IPS DF 19.7 (cell line): ENCODE data around the gene AMZ1.

Experiments
- DNase-seq: peaks from one replicate; pipeline ENCODE4 v3.0.0-alpha.2; 2013; ENCODE audit warnings: low read depth, low spot score

Gene AMZ1

DNA sequence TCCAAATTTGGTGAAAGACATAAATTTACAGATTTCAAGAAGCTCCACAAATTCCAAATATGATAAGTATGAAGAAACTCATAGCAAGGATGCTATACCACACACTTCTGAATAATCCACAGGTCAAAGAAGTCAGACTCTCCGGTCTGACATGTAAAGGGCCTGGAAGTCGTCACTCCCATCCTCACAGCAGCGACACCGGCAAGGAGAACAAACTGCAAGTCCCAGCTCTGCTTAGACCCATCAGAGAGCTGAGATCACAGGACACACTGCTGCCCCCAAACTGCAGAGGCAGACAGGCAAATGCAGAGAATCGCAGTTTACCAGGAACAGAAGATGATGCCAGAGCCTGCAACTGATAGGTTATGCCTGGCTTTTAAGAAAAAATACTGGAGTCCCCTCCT lies 62.0 kb downstream of the AMZ1 start:
- no peak for DNase-seq

DNA sequence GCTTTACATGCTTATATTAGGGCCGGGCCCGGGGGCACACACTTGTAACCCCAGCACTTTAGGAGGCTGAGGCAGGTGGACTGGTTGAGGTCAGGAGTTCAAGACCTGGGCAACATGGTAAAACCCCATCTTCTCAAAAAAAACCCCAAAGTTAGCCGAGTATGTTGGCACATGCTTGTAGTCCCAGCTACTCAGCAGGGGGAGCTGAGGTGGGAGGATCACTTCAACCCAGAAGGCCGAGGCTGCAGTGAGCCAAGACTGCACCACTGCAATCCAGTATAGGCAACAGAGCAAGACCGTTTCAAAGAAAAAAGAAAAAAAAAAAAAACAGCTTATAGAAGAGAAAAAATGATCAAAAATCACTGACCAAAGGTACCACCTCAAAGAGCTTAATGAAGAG lies 63.1 kb downstream of the AMZ1 start:
- no peak for DNase-seq

DNA sequence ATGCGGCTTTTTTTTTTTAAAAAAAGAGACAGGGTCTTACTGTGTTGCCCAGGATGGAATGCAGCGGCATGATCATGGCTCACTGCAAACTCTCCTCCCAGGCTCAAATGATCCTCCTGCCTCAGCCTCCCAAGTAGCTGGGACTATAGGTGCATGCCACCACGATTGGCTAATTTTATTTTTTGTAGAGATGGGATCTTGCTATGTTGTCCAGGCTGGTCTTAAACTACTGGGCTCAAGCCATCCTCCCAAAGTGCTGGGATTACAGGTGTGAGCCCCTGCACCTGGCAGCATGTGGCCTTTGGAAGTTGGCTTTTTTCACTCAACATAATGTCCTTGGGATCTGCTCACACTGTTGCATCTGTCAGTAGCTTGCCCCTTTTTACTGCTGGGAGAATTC lies 65.1 kb downstream of the AMZ1 start:
- DNase-seq: no peak

DNA sequence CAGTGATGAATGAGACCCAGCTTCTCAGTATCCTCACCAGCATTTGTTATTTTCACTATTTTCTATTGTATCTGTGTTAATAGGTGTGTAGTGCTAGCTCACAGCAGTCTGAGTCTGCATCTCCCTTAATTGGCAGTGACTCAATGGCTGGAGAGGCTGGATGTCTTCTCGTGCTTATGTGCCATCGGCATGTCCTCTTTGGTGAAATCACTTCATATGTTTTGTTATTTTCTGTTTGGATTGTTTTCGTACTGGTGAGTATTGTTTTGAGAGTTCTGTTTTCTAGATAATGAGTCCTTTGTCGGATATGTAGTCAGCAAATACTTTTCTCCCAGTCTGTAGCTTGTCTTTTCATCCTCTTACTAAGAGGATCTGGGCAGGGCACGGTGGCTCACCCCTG lies 66.1 kb downstream of the AMZ1 start:
- no peak for DNase-seq

DNA sequence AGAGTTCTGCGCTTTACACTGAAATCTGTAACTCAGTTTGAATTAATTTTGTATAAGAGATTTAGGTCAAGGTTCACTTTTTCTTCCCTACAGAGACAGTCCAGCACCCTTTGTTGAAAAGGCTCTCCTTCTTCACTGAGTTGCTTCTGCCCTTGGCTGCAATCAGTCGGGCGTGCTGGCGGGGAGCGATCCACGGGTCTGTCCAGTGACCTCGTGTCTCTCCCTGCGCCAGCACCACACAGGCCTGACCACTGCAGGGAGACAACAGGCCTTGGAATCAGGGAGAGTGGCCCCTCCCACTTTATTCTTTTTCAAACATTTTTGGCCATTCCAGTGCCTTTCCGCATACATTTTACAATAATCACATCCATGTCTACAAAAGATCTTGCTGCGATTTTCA lies 66.9 kb downstream of the AMZ1 start:
- DNase-seq: no peak

DNA sequence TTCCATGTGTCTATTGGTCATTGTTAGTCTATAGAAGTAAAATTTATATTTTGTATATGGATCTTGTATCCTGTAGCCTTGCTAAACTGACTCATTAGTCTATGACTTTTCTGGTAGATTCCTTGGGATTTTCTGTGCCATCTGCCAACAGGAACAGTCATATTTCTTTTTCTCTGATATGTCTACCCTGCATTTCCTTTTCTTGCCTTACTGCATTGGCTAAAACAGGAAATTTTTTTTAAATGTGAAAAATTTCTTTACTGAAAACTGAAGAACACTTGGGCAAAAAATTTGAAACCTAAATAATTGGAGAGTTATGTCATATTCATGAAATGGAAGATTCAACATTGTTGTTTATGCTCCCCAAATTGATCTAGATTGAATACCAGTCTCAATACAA lies 67.5 kb downstream of the AMZ1 start:
- no peak for DNase-seq

DNA sequence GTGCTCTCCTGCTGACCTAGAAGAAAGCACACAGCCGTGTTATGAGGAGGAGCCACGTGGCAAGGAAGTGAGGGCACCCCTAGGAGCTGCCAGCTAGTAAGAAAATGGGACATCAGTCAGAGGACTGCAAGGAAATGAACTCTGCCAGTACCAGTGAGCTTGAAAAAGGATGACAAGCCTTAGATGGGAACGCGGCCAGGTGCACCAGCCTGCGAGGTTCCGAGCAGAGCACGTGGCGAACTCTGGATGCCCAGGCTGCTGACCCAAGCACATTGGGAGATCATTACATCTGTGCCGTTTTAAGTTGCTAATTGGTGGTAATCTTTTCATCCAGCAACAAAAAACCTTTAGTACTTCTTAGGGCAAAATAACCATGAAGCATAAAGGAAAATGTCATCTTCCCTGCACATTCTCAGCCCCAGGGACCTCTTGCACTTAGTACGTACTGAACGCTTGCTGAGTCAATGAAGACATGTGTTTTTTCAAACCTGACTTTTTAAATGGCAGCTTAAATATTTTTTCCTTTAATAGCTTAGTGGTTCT lies 69.4 kb downstream of the AMZ1 start:
- no peak for DNase-seq

DNA sequence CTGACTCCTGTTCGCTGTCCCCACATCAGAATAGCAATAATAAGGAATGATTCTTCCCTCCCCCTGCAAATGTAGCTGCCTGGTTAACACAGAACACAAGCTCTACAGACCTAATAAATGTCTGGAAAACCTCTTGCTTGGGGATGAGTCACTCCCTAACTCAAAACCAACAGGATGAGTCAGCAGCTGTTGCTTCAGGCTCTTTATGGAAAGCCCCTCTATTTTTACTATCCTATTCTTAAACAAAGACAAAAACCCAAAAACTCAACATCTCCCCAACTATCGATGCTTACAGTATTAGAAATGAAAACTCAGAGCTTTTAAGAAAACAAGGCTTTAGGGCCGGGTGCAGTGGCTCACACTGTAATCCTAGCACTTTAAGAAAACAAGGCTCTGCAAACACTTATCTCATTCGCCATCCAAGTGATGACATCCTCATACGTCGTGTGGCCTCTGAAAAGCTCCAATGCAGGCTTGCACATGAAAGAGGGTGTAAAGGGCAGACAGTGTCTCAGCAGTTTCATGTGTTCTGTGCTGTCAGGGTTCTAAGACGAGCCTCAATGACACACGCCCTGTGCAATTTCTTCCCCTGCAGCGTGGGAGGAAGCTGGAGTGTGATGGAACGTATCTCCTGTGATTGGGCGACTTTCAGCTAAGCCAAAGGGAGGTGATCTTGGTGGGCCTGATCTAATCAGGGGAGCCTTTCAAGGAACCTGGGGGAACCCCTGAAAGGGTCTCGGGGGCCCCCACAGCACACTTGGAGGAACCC lies 70.1 kb downstream of the AMZ1 start:
- no peak for DNase-seq

DNA sequence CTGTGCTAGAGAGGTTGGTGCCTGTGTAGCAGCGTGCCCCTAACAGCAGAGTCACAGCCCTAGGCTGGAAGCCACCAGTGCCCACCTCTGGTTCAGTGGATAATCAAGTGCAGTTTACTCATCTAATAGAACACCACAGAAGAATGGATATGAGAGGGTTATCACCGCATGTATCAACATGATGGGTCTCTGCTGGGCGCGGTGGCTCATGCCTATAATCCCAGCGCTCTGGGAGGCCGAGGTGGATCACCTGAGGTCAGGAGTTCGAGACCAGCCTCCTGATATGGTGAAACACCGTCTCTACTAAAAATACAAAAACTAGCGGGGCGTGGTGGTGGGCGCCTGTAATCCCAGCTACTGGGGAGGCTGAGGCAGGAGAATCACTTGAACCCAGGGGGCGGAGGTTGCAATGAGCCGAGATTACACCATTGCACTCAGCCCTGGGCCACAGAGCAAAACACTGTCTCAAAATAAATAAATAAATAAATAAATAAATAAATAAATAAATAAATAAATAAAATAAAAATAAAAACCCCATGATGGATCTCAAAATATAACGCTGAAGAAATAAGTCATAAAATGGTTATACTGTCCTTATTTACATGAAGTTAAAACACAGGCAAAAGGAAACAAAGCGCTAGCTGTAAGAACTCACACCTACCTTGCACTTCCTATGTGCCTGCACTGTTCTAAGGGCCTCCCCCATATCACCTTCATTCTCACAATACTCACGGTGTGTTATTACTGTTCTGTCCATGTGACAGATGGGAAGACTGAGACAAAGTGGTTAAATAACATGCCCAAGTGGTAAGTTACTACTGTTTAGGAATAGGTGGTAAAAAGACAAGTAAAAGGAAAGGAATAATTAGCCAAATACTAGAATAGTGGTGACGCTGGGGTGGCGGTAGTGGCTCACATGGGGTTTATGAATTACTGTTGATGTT lies 70.9 kb downstream of the AMZ1 start:
- DNase-seq: no peak

DNA sequence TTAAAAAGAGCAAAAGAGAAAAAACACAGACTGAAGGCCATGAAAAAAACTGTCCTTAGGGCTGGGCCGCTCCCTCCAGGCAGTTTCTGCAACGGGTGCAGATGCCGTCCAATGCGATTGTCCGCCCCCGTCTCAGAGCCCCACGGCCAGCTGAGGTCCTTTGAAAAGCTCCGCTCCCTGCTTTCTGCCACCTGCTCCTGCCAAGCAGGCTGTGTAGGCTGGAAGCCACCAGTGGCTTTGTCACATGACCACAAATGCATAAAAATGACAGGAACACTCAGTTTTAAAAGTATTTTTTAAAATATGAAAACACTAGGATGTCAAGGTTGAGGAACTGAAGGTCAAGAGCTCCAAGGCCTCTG lies 71.7 kb downstream of the AMZ1 start:
- no peak for DNase-seq

DNA sequence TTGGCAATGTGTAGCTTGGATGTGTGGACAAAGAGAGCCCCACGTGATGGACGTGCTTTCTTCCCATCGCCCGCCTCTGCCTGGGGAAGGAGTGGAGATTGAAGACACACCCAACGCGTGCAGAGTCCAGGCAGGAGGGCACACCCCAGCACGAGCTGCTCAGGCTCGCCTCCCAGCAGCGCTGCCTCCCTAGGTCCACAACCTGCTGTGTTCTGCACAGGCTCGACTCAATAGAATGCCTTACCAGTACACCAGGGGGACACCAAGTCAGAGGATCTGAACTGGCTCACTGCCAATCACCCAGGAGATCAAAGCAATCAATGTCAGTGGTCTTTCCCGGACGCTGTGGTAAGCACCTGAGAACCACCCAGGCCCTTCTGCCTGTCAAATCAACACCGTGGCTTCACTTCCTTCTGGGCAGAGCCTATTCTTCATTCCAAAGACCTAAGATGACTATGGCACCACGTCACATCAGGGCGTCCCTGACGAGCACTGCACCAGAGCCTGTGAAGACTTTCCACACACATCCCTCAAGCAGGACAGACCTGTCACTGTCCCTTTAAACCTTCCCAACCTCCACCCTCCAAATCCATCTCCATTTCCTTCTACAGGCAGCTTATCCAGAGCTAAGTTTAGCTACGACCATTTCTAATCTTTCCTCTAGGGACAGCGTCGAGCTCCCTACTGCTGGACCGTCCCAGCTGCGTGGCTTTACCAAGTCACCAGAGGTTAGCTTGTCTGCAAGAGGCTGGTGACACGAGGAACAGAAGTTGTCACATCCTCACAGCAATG lies 72.3 kb downstream of the AMZ1 start:
- peak; percentile 48 for DNase-seq

DNA sequence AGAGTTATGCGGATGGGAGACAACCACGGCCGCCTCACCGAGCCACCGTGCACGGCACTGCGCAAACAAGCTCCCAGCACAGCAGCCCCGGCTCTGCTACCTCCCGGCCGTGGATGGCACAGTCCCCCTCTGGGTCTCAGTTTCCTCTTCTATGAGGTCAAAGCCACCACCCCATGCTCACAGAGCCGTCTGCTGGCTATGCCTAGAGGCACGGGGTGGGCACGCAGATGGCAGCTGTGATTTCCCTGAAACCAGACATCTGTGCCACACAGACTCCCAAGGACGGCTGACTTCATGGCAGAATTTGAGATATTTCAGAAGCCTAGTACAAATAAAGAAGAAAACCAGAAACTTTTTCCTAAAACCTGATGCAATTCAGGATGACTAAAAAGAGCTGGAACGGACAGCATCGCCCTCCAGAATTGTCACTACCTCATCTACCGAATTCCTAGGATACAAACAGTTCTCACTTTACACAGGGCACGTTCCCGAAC lies 73.2 kb downstream of the AMZ1 start:
- DNase-seq: no peak

DNA sequence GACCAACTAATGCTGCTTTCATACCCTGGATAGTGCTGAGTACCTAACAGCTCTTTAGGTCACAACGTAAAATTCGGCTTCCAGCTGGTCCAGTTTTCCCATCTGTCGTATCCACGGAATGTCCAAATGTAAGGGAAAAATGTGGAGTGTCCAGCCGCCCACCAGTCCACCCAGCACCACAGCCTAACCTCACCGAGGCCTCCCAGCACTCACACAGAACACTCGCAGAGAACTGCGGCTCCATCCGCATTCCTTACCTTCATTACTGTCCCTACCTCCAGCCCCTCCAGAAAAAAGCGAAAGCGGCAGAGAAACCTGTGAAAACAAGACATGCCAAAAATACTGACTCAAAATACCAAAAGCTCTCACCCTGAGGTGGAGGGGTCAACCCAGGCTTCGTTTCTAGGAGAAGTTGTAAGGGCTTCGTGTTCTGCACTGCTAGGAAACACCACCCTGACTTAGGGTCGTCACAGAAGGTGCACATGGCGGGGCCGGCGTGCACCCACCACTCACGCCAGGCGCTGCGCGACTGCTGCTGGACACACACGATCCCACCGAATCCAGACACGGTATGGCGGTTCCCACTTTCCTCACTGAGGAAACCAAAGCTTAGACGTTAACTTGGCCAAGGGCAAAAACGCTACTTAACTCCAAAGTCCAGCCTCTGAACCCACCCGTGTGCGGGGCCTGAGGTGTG lies 73.9 kb downstream of the AMZ1 start:
- DNase-seq: no peak

DNA sequence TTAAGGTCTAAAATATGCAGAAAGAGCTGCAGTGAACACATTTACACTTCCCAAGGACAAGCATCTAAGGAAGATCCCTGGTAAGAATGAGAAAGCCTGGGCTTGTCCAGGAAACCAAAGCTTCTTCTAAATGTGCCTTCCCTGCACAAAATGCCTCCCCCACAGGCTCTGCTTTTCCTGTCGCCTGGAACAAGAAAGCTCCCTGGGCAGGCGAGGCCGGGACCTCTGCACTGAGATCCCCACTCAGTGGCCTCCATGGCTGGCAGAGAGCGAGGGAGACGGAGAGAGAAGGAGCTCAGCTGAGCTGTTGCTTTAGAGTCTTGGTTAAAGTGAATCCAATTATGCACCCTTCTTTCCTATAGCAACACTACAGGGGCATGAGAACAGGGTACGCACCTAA lies 75.6 kb downstream of the AMZ1 start:
- no peak for DNase-seq

DNA sequence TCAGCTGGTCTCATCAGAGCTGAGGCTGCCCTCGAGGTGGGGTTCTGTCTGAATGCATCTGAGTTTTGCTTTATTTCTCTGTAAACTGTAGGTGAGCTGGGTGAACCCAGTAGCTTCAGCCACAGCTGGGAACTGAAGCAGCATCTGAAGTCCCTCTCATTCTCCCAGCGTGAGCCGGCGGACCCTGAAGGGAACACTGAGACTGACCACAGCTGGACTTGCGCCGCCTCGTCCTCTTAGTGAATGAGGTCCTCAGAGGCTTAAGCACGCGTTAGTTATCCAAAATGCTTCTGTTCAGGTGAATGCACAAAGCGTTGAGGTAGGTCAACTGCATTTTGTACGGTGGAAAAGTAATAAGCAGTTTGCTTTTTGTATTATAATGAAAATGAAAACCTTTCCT lies 76.6 kb downstream of the AMZ1 start:
- no peak for DNase-seq
